LNCAP (cell line): Measurements from ENCODE around the gene PYROXD2.

ENCODE experiments used
- TF ChIP-seq, protein P1 (sequence below): fragments of 450-650 bp; IDR thresholded peaks from 2 replicates; pipeline ENCODE4 v1.5.1; 2017; ENCODE audit warnings: mild to moderate bottlenecking

The PYROXD2 gene

DNA sequence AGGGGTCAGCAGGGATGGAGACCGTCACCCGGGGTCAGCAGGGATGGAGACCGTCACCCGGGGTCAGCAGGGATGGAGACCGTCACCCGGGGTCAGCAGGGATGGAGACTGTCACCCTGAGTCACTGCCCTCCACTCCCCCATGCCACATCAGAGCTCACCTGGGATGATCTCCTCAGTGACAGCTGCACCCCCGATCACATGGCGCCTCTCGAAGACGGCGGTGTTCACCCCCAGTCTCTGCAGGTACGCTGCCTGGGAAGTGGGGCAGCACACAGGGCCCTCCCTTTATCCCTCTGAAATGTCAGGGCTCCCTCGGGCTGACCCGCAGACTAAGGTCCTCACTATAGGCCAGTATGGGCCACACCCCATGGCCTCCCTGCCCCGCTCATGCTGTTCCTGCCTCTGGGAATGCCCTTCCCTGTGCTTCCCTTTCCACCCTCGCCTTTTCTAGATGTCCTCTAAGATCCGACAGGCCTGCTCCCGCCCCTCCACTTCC, 7.2 kb downstream of the PYROXD2 start:
- TF ChIP-seq, protein P1, sequence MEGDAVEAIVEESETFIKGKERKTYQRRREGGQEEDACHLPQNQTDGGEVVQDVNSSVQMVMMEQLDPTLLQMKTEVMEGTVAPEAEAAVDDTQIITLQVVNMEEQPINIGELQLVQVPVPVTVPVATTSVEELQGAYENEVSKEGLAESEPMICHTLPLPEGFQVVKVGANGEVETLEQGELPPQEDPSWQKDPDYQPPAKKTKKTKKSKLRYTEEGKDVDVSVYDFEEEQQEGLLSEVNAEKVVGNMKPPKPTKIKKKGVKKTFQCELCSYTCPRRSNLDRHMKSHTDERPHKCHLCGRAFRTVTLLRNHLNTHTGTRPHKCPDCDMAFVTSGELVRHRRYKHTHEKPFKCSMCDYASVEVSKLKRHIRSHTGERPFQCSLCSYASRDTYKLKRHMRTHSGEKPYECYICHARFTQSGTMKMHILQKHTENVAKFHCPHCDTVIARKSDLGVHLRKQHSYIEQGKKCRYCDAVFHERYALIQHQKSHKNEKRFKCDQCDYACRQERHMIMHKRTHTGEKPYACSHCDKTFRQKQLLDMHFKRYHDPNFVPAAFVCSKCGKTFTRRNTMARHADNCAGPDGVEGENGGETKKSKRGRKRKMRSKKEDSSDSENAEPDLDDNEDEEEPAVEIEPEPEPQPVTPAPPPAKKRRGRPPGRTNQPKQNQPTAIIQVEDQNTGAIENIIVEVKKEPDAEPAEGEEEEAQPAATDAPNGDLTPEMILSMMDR, result no peak

DNA sequence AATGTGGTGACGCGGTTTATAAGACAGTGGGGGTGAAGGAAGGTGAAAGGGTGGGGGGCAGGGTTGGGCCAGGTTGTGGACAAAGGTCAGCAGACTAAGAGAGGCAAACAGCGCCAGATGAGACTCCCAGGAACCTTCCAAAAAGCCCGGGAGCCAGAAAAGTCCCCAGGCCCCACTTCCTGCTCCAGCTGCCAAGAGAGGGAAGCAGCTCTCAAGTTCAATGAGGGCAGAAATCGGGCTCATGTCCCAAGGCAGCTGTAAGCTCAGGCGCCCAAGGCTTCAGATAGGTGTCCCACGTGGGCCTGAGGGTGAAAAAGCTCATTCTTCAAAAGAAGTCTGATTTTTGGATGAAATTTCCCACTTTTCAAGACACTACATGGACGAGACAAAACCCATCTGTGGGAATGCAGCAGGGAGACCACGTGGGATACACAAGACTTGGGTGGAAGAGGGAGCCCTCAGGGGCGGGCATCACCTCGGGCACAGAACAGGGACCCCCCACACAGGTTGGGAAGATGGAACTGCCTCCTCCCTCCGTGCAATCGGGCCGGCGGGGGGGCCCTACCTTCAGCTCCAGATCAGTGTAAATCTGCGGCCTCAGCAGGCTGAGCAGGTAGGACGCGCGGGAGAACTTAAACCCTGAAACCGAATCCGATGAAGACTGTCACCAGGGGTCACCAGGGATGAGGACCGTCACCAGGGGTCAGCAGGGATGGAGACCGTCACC, 7.8 kb downstream of the PYROXD2 start:
- TF ChIP-seq, protein P1, result no peak

DNA sequence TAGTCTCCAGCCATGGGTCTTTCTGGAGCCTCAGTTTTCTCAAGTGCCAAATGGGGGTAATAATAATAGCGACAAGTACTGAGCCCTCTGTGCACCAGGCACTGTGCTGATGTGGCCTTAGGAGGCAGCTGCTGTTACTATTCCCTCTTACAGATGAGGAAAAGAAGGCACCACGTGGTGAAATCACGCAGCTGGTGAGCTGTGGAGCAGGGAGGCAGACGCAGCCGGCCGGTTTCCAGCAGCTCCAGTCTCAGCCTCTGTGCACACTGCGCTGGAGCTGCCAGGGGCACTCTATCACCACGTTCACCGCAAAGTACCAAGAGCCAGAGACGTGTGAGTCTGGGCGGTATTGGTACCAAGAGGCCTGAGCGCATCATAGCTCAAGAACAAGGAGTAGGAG, 9.6 kb downstream of the PYROXD2 start:
- TF ChIP-seq, protein P1, result no peak

DNA sequence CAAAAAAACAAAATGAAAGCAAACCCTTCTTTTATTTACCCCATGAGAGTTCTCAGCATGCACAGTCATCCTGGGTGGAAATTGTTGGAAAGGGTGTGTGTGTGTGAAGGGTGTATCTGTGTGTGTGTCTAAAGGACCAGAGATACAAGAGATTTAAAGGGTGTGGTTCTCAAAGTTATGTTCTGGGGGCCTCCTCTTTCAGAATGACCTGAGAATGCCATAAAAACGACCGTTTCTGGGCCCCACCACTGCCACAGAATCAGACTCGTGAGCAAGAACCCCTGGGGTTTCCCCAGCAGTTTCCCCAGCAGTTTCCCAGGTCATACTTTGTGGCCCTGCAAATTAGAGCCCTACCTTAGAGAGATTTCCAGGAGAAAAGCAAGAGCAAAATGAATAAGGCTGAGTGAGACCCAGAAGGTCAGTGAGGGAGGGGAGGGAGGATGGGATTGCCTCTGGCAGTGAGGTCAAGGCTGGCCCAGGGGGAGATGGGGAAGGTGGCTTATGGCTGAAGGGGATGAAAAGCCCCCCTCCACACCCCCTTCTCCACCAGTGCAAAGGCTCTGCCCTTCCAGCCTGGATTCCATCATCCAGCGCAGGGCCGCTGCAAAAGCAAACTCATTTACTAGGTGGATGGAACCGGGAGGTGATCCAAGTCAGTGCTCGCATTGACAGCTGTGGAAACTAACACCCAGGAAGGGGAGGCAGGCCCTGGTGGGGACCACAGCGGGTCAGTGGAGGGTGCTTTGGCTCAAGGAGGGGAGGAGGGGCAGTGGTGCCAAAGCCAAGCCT, 10.2 kb downstream of the PYROXD2 start:
- TF ChIP-seq, protein P1, result no peak

DNA sequence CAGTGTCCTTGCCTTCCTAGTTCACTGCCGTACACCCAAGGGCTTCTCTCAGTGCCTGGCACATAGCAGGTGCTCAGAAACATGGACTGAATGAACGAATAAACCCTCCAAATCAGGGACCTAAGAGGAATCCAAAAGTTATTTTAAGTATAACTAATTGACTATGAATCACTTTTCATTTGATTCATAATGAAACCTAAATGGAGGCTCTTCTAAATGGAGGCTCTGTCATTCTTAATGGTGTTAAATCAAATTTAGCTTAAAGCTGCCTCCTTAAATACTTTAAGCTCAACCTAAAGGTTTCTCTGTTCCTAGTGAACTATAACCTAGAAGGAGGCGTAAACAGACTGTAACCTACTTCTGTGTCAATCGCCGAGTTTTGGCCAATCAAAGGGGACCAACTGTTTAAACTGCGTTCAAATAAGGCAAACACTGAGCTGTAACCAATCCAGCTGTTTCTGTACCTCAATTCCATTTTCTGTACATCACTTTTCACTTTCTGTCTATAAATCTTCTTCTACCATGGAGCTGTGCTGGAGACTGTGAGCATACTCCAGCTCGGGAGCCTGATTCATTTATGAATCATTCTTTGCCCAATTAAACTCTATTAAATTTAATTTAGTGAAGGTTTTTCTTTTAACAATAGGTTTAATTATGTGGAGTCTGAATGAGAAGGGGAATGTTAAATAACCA, 11.0 kb downstream of the PYROXD2 start:
- TF ChIP-seq, protein P1, result no peak

DNA sequence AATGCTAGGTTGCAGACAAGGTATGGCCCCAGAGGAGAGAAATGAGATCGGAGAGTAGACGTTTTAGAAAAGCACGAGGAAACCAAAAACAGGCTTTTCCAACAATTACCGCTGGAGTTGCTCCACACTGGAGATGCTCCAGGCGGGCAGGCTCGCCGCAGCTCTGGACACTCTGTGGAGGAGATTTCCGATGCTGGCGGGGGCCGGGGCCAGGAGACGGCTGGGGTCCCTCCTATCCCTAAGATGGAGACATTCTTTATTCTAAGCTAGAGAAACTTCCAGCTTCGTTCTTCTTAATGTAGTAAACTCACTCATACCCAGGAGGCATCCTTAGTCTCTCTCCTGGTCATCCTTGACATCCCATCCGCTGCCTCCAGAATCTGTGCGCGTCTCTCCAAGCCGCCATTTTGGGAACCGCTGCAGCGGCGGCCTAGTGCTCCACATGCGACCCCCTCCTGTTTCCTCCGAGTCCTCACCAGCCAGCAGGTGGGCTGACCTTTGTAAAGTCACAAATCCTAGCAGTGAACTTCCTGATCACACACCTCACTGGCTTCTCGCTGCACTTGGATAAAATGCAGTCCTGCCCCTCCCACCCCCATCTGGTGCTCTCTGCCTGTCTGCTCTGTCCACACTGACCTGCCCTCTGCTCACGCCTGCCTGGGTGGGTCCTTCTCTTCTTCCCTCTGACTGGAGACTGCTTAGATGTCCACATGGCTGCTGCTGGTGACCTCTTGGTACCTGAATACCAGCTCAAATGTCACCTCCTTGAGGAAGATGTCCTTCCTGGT, 11.9 kb downstream of the PYROXD2 start:
- TF ChIP-seq, protein P1, result no peak

DNA sequence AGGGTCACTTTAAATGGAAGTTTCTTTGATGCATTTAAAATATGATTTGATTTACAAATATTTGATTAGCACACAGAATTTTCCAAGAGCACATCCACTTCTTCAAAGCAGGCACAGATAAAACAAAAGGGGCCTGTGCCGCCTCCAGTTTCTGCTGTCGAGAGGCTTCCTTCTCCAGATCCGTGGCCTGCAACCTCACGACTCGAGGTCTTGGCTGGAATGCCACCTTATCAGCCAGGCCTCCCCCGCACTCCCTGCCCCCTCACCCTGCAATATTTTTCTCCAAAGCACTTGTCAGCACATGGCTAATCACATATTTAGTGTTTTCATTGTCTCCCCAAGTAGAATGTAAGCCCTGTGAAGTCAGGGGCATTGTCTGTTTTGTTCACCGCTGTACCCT, 12.5 kb downstream of the PYROXD2 start:
- TF ChIP-seq, protein P1, result no peak
